Keratinocyte (primary cell): ENCODE data around the gene VAMP4. TPM values are rescaled to one million over a fixed set of nuclear protein-coding genes. Genes with fewer than 3 reads are reported as not detected.

Source experiments
- DNase-seq: peaks from one replicate; pipeline ENCODE4 v3.0.0-alpha.2; 2011; ENCODE audit warnings: low read depth, missing footprints, low spot score
- FAIRE-seq: peaks from 2 replicates; lab custom pipeline; 2011; peaks lifted over from hg19 to GRCh38; lab: Jason Lieb, UNC
- H2AFZ ChIP-seq: 2 replicates; pipeline ENCODE4 v1.6.0; 2012; ENCODE audit warnings: low read length, control low read depth, inconsistent platforms; ENCODE audit not compliant: control insufficient read depth
- H3K27ac ChIP-seq: 2 replicates; pipeline ENCODE4 v1.5.1; 2011; ENCODE audit warnings: low read length; ENCODE audit not compliant: control insufficient read depth, insufficient read depth
- H3K27me3 ChIP-seq: 3 replicates; pipeline ENCODE4 v1.6.0; 2011; ENCODE audit warnings: low read length; ENCODE audit not compliant: control insufficient read depth, insufficient read depth; ENCODE audit errors: extremely low read depth
- H3K36me3 ChIP-seq, 2 experiments: 2 replicates in 1 of 2; 3 replicates in 1 of 2; pipeline ENCODE4 v1.5.1; 2011; ENCODE audit warnings: low read length in 2 of 2, mild to moderate bottlenecking in 1 of 2; ENCODE audit not compliant: control insufficient read depth in 2 of 2, insufficient read depth in 2 of 2; ENCODE audit errors: extremely low read depth in 1 of 2
- H3K4me1 ChIP-seq: 3 replicates; pipeline ENCODE4 v1.5.1; 2011; ENCODE audit warnings: low read length; ENCODE audit not compliant: control insufficient read depth, insufficient read depth; ENCODE audit errors: extremely low read depth
- H3K4me2 ChIP-seq: 3 replicates; pipeline ENCODE4 v1.6.0; 2011; ENCODE audit warnings: low read depth, low read length; ENCODE audit not compliant: control insufficient read depth, insufficient read depth; ENCODE audit errors: extremely low read depth
- H3K4me3 ChIP-seq, 3 experiments: fragments of 200-600 bp in 1 of 3; sonication (generic) in 1 of 3; 2 replicates in 2 of 3; 3 replicates in 1 of 3; pipeline ENCODE4 v1.5.1; 2011 to 2016; ENCODE audit warnings: low read length in 3 of 3, mild to moderate bottlenecking in 3 of 3, control low read depth in 2 of 3, inconsistent platforms in 1 of 3, low read depth in 1 of 3, mixed read lengths in 1 of 3, mixed run types in 1 of 3, moderate library complexity in 1 of 3; ENCODE audit not compliant: control insufficient read depth in 2 of 3, insufficient read depth in 2 of 3; ENCODE audit errors: extremely low read depth in 1 of 3
- H3K79me2 ChIP-seq: 2 replicates; pipeline ENCODE4 v1.6.0; 2012; ENCODE audit warnings: low read length; ENCODE audit not compliant: control insufficient read depth, insufficient read depth
- H3K9ac ChIP-seq: 3 replicates; pipeline ENCODE4 v1.6.0; 2011; ENCODE audit warnings: low read length; ENCODE audit not compliant: control insufficient read depth, insufficient read depth; ENCODE audit errors: extremely low read depth
- H3K9me1 ChIP-seq: 3 replicates; pipeline ENCODE4 v1.6.0; 2011; ENCODE audit warnings: low read length; ENCODE audit not compliant: control insufficient read depth, insufficient read depth; ENCODE audit errors: extremely low read depth
- H3K9me3 ChIP-seq: 2 replicates; pipeline ENCODE4 v1.5.1; 2012; ENCODE audit warnings: low read depth, low read length; ENCODE audit not compliant: control insufficient read depth
- H4K20me1 ChIP-seq: 3 replicates; pipeline ENCODE4 v1.6.0; 2011; ENCODE audit warnings: low read length; ENCODE audit not compliant: control insufficient read depth, insufficient read depth; ENCODE audit errors: extremely low read depth
- EZH2 ChIP-seq: IDR thresholded peaks from one replicate; pipeline ENCODE4 v1.6.1; 2012; ENCODE audit warnings: inconsistent platforms, mild to moderate bottlenecking, low read length, moderate library complexity
- dilution Hi-C: fragments of 300-500 bp; cut with MboI; formaldehyde crosslinking; loops from one replicate; pipeline ENCODE4 v1.7.0; 2020; ENCODE audit warnings: low sequenced_read_pairs; ENCODE audit not compliant: extremely low pct_ligation_motif_present
- polyA plus RNA-seq, 5 experiments: library from polyadenylated mRNA; depleted of rRNA in 3 of 5; stranded (reverse) in 3 of 5; stranded (forward) in 1 of 5; unstranded in 1 of 5; fragments of >200 nt; gene quantifications; 1 replicate in 1 of 5; 2 replicates in 3 of 5; 3 replicates in 1 of 5; pipeline versions ENCODE4 v1.2.1 to v1.2.3, GENCODE V29; 2011 to 2012; ENCODE audit warnings: missing spikeins in 2 of 5, low read depth in 1 of 5, low replicate concordance in 1 of 5
- TF ChIP-seq, protein P1 (sequence below), 3 experiments: IDR thresholded peaks in 1 of 3; conservative IDR thresholded peaks in 1 of 3; optimal IDR thresholded peaks in 1 of 3; 2 replicates in 2 of 3; 3 replicates in 1 of 3; pipeline versions ENCODE3 to v1.5.1; 2011; ENCODE audit warnings: low read length in 3 of 3, mild to moderate bottlenecking in 3 of 3, moderate library complexity in 2 of 3, control low read depth in 1 of 3, inconsistent platforms in 1 of 3; ENCODE audit not compliant: insufficient read depth in 2 of 3; ENCODE audit errors: extremely low read depth in 1 of 3

Gene VAMP4
- polyA plus RNA-seq, 1 donor (not counting 4 experiments of a cell fraction or from before 2014, with no cell fraction given) = 12.7 TPM

DNA sequence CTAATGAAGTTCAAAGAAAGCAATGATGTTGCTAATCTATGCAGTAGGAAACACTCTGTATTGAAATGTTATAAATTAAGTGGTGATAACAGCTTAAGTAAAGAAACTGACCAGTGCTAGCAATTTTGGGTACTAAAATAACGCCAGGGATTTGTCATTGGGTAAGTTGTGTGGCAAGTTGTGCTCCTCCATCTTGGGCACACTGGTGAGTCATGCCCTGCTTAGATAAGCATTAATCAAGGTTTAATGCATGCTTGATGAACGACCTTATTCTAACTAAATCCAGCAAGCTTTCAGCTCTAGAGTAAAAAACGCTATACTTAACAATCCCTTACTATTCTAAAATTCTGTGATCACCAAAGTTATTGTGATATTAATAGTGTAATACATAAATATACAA, 25.2 kb downstream of the VAMP4 start:
- Histone ChIP-seq H3K4me3 (no peak overlapping the region), H3K9me1 (no peaks in the 10 kb centered on the region), H3K27ac (no peak overlapping the region), H3K4me2 (no peak overlapping the region), H2AFZ (no peak overlapping the region), H3K36me3 (no peaks in the 10 kb centered on the region), H3K4me1 (peaks cover 12% of the 10 kb centered on the region), H3K79me2 (no peaks in the 10 kb centered on the region), H3K27me3 (no peaks in the 10 kb centered on the region), H3K9me3 (no peaks in the 10 kb centered on the region), H4K20me1 (no peaks in the 10 kb centered on the region), H3K9ac (no peak overlapping the region)
- peak; percentile 69 for FAIRE-seq
- no peak for DNase-seq
- TF ChIP-seq, protein P1, sequence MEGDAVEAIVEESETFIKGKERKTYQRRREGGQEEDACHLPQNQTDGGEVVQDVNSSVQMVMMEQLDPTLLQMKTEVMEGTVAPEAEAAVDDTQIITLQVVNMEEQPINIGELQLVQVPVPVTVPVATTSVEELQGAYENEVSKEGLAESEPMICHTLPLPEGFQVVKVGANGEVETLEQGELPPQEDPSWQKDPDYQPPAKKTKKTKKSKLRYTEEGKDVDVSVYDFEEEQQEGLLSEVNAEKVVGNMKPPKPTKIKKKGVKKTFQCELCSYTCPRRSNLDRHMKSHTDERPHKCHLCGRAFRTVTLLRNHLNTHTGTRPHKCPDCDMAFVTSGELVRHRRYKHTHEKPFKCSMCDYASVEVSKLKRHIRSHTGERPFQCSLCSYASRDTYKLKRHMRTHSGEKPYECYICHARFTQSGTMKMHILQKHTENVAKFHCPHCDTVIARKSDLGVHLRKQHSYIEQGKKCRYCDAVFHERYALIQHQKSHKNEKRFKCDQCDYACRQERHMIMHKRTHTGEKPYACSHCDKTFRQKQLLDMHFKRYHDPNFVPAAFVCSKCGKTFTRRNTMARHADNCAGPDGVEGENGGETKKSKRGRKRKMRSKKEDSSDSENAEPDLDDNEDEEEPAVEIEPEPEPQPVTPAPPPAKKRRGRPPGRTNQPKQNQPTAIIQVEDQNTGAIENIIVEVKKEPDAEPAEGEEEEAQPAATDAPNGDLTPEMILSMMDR (optimal IDR thresholded peaks at IDR 0.05 in 1 of 3, IDR thresholded peaks at IDR 0.05 in 1 of 3, conservative IDR thresholded peaks at IDR 0.05 in 1 of 3; ENCODE audit: extremely low read depth in 1 of 3, insufficient read depth in 2 of 3, low read length in 3 of 3) = no peak
- no peak for TF ChIP-seq EZH2
- dilution Hi-C loops = no loop called here

DNA sequence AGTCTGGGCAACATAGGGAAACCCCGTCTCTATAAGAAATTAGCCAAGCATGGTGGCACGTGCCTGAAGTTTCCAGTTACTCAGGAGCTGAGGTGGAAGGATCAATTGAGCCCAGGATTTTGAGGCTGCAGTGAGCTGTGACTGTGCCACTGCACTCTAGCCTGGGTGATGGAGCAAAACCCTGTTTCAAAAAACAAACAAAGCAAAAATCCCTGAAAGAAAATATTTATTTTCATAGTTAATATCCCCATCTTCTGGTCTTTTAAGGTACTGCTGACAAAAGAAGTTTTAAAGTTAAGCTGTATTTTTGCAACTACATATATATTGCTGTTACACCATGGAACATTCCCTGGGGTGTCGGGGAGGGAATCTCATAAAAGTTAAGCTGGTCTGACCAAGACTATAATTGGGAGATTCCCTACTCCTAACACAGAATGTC, 26.0 kb downstream of the VAMP4 start:
- Histone ChIP-seq H3K9ac (no peak overlapping the region), H4K20me1 (no peaks in the 10 kb centered on the region), H3K9me1 (no peaks in the 10 kb centered on the region), H3K27me3 (no peaks in the 10 kb centered on the region), H3K4me3 (no peak overlapping the region), H3K27ac (no peak overlapping the region), H3K4me2 (no peak overlapping the region), H3K4me1 (peaks cover 12% of the 10 kb centered on the region), H3K79me2 (no peaks in the 10 kb centered on the region), H3K36me3 (no peaks in the 10 kb centered on the region), H2AFZ (no peak overlapping the region), H3K9me3 (no peaks in the 10 kb centered on the region)
- dilution Hi-C loops = no loop called here
- DNase-seq (no peak), FAIRE-seq (peak; percentile 32)
- no peak for TF ChIP-seq EZH2
- TF ChIP-seq, protein P1 (optimal IDR thresholded peaks at IDR 0.05 in 1 of 3, IDR thresholded peaks at IDR 0.05 in 1 of 3, conservative IDR thresholded peaks at IDR 0.05 in 1 of 3; ENCODE audit: extremely low read depth in 1 of 3, insufficient read depth in 2 of 3, low read length in 3 of 3) = peak in 2 of 3 experiments; percentile 13 to 37
